Measurements from ENCODE around the gene UBQLN4.

UBQLN4 gene

DNA sequence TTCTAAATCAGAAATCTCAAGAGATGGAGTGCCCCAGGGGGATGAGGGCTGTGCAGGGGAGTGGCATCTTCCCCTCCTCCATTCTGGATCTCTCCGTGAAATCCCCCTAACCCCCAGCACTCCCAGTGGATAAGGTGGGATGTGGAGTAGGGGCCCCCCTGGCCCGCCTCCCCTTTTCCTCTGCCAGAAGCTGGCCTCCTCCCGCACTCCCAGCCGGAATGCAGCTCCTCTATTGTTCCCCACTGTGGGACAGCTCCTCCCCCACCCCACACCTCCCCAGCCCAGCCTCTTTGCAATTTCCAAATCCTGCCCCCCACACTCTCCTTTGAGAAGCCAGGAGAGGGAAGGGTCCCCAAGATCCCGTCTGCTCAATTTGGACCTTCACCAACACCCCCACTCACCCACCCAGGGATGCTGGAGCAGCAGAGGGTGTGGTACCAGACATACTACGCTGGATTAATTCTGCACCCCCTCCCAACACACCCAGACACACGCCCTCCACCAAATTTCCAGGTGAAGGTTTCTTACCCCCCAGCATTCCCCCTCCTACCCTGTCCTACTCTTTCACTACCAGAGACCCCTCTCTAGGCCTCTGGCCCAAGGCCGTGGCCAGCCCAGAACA lies 26.8 kb upstream of the UBQLN4 start:
- peak overlapping the region; percentile 49 for H3K27ac ChIP-seq (ENCODE audit: low read depth, low read length, severe bottlenecking)
- H3K4me3 ChIP-seq (ENCODE audit: extremely low read depth, insufficient read depth, low read length, poor library complexity, severe bottlenecking), result peak overlapping the region; percentile 83
- H3K9me3 ChIP-seq (ENCODE audit: control insufficient read depth, low read length), result no peaks in the 10 kb centered on the region
- H3K4me1 ChIP-seq (ENCODE audit: control insufficient read depth, insufficient read depth, low read length, poor library complexity, severe bottlenecking), result peaks cover 31% of the 10 kb centered on the region
- H3K36me3 ChIP-seq (ENCODE audit: control insufficient read depth, insufficient read depth, low read length), result peaks cover 50% of the 10 kb centered on the region
- 0% methylated on average over 2 to 6 of the region's 8 CpGs for WGBS, 2 experiments (ENCODE audit: insufficient coverage in 2 of 2)

DNA sequence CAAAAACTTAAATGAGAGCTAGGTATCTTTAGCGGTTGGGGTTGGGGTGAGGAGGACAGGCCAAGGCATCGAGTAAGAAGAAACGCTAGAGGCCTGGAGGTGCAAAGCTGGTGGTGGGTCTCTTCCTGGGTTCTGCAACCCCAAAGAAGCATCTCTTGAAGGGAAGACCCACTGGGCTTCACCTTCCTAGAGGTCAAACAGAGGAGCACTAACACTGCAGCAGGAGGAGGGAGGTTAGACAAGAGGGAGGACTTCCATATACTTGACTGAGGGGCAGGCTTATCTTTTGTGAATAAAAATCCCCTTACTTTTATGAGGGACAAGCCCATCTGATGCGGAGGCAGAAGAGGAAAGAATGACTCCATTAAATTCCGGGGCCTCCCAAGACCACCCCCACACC lies 26.2 kb upstream of the UBQLN4 start:
- Histone ChIP-seq H3K4me1 (ENCODE audit: control insufficient read depth, insufficient read depth, low read length, poor library complexity, severe bottlenecking) (peaks cover 37% of the 10 kb centered on the region), H3K36me3 (ENCODE audit: control insufficient read depth, insufficient read depth, low read length) (peaks cover 51% of the 10 kb centered on the region), H3K9me3 (ENCODE audit: control insufficient read depth, low read length) (no peaks in the 10 kb centered on the region), H3K27ac (ENCODE audit: low read depth, low read length, severe bottlenecking) (no peak overlapping the region), H3K4me3 (ENCODE audit: extremely low read depth, insufficient read depth, low read length, poor library complexity, severe bottlenecking) (peak overlapping the region; percentile 83)
- WGBS, 2 experiments (ENCODE audit: insufficient coverage in 2 of 2), result 58 to 82% methylated on average over 4 to 5 of the region's 5 CpGs

- peak overlapping the region; percentile 17 for H3K4me3 ChIP-seq (ENCODE audit: extremely low read depth, insufficient read depth, low read length, poor library complexity, severe bottlenecking)
- H3K27ac ChIP-seq (ENCODE audit: low read depth, low read length, severe bottlenecking), result no peak overlapping the region
- H3K9me3 ChIP-seq (ENCODE audit: control insufficient read depth, low read length), result no peaks in the 10 kb centered on the region
- peaks cover 56% of the 10 kb centered on the region for H3K36me3 ChIP-seq (ENCODE audit: control insufficient read depth, insufficient read depth, low read length)
- peaks cover 45% of the 10 kb centered on the region for H3K4me1 ChIP-seq (ENCODE audit: control insufficient read depth, insufficient read depth, low read length, poor library complexity, severe bottlenecking)
- 76 to 93% methylated on average over 4 of the region's 5 CpGs for WGBS, 2 experiments (ENCODE audit: insufficient coverage in 2 of 2)
Measured at GRCh38 chr1:156078728-156079127, 25.1 kb upstream of the UBQLN4 start.

GRCh38 chr1:156077430-156077760 lies 23.8 kb upstream of the UBQLN4 start:
- peak overlapping the region; percentile 41 for H3K27ac ChIP-seq (ENCODE audit: low read depth, low read length, severe bottlenecking)
- H3K4me1 ChIP-seq (ENCODE audit: control insufficient read depth, insufficient read depth, low read length, poor library complexity, severe bottlenecking), result peaks cover 46% of the 10 kb centered on the region
- H3K36me3 ChIP-seq (ENCODE audit: control insufficient read depth, insufficient read depth, low read length), result peaks cover 68% of the 10 kb centered on the region
- H3K9me3 ChIP-seq (ENCODE audit: control insufficient read depth, low read length), result no peaks in the 10 kb centered on the region
- no peak overlapping the region for H3K4me3 ChIP-seq (ENCODE audit: extremely low read depth, insufficient read depth, low read length, poor library complexity, severe bottlenecking)
- WGBS, 2 experiments (ENCODE audit: insufficient coverage in 2 of 2), result 83 to 91% methylated on average over 12 to 18 of the region's 19 CpGs

DNA sequence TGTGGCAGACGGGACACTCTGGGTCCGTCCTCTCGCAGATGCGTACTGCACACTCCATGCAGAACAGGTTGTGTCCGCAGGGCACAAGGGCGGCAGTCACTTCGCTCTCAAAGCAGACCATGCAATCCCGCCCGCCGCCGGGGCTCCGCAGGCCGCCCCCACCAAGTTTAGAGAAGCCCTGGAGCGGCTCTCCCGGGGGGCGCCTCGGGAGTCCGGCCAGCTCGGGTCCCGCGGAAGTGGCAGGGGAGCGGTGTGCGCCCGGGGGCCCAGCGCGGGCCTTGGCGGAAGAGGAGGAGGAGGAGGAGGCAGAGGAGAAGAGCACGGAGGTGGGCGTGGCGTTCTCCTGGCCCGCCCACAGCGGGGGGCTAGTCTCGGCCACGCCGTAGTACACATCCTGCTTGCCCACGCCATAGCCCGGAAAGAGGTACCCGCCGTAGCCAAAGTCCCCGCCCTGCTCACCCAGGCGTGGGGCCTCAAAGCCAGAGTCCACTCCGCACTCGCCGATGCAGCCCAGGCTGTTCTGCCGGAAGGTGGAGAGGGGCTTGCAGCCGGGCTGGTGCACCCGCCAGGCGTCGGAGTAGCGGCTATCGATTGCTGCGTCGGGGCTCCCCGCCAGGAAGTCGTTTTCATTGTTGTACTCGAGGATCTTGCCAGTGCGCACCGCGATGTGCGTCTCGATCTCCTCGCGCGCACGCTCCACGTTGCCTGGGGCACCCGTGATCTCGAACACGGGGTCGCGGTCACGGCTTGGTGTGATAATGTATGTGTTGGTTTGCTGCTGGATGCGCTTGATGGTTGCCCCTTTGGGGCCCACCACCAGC lies 23.2 kb upstream of the UBQLN4 start:
- Histone ChIP-seq H3K27ac (ENCODE audit: low read depth, low read length, severe bottlenecking) (peak overlapping the region; percentile 41), H3K4me1 (ENCODE audit: control insufficient read depth, insufficient read depth, low read length, poor library complexity, severe bottlenecking) (peaks cover 46% of the 10 kb centered on the region), H3K9me3 (ENCODE audit: control insufficient read depth, low read length) (no peaks in the 10 kb centered on the region), H3K4me3 (ENCODE audit: extremely low read depth, insufficient read depth, low read length, poor library complexity, severe bottlenecking) (peak overlapping the region; percentile 8), H3K36me3 (ENCODE audit: control insufficient read depth, insufficient read depth, low read length) (peaks cover 70% of the 10 kb centered on the region)
- 50 to 52% methylated on average over 63 to 73 of the region's 73 CpGs for WGBS, 2 experiments (ENCODE audit: insufficient coverage in 2 of 2)

GRCh38 chr1:156075775-156076204 lies 22.2 kb upstream of the UBQLN4 start:
- no peak overlapping the region for H3K4me3 ChIP-seq (ENCODE audit: extremely low read depth, insufficient read depth, low read length, poor library complexity, severe bottlenecking)
- peak overlapping the region; percentile 41 for H3K27ac ChIP-seq (ENCODE audit: low read depth, low read length, severe bottlenecking)
- peaks cover 46% of the 10 kb centered on the region for H3K4me1 ChIP-seq (ENCODE audit: control insufficient read depth, insufficient read depth, low read length, poor library complexity, severe bottlenecking)
- peaks cover 70% of the 10 kb centered on the region for H3K36me3 ChIP-seq (ENCODE audit: control insufficient read depth, insufficient read depth, low read length)
- WGBS, 2 experiments (ENCODE audit: insufficient coverage in 2 of 2), result 58% methylated on average over 2 of the region's 4 CpGs; no CpG with 5 or more reads in 1 of the 2 experiments
- H3K9me3 ChIP-seq (ENCODE audit: control insufficient read depth, low read length), result no peaks in the 10 kb centered on the region

DNA sequence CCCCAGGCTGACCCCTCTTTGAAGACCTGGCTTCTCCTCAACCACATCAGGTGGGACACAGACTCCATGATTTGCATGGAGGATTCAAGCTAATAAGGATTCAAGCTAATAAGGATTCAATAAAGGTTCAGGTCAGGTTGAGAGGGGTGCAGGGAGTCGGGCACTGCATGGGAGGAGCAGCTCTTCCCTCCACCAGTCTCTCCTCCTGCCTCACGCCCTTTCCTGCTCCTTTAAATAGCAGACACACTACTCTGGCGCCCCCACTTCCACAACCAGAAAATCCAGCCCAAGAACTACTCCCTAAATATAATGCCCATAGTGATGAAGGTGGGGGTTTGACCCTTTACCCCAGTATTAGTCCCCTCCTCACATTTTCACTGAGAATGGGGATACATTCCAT lies 21.6 kb upstream of the UBQLN4 start:
- no peak overlapping the region for H3K4me3 ChIP-seq (ENCODE audit: extremely low read depth, insufficient read depth, low read length, poor library complexity, severe bottlenecking)
- H3K9me3 ChIP-seq (ENCODE audit: control insufficient read depth, low read length), result no peaks in the 10 kb centered on the region
- H3K4me1 ChIP-seq (ENCODE audit: control insufficient read depth, insufficient read depth, low read length, poor library complexity, severe bottlenecking), result peaks cover 46% of the 10 kb centered on the region
- WGBS, 2 experiments (ENCODE audit: insufficient coverage in 2 of 2), result 43 to 44% methylated on average over 1 of the region's 3 CpGs
- peak overlapping the region; percentile 29 for H3K27ac ChIP-seq (ENCODE audit: low read depth, low read length, severe bottlenecking)
- peaks cover 69% of the 10 kb centered on the region for H3K36me3 ChIP-seq (ENCODE audit: control insufficient read depth, insufficient read depth, low read length)

DNA sequence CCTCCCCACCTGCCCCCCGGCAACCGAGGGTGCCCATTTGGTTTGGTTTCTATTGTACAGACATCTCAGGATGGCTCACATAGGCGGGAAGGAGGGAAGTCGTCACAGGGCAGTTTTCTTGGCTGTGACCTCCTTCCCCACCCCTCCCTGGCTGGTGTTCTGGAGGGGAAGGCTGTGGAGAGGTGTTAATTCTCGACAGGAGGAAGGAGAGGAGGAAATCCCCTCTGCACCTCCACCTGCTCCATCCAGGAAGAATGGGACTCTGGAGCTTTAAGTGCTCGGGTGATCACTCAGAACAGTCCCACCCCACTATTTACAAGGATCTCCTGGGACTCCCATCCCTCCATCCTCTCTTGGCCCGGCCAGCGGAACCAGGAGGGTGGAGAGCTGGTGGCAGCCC lies 21.1 kb upstream of the UBQLN4 start:
- Histone ChIP-seq H3K4me1 (ENCODE audit: control insufficient read depth, insufficient read depth, low read length, poor library complexity, severe bottlenecking) (peaks cover 46% of the 10 kb centered on the region), H3K4me3 (ENCODE audit: extremely low read depth, insufficient read depth, low read length, poor library complexity, severe bottlenecking) (no peak overlapping the region), H3K36me3 (ENCODE audit: control insufficient read depth, insufficient read depth, low read length) (peaks cover 64% of the 10 kb centered on the region), H3K27ac (ENCODE audit: low read depth, low read length, severe bottlenecking) (peak overlapping the region; percentile 10), H3K9me3 (ENCODE audit: control insufficient read depth, low read length) (no peaks in the 10 kb centered on the region)
- 70 to 100% methylated on average over 2 of the region's 8 CpGs for WGBS, 2 experiments (ENCODE audit: insufficient coverage in 2 of 2)

- Histone ChIP-seq H3K27ac (ENCODE audit: low read depth, low read length, severe bottlenecking) (no peak overlapping the region), H3K4me1 (ENCODE audit: control insufficient read depth, insufficient read depth, low read length, poor library complexity, severe bottlenecking) (peaks cover 44% of the 10 kb centered on the region)
- WGBS, 2 experiments (ENCODE audit: insufficient coverage in 2 of 2), result 0% methylated on average over 1 of the region's 5 CpGs; no CpG with 5 or more reads in 1 of the 2 experiments
Measured at GRCh38 chr1:156073740-156074139, 20.1 kb upstream of the UBQLN4 start.

GRCh38 chr1:156073110-156073687 lies 19.6 kb upstream of the UBQLN4 start:
- 0% methylated on average over 1 of the region's 1 CpG for WGBS, 2 experiments (ENCODE audit: insufficient coverage in 2 of 2)
- H3K4me1 ChIP-seq (ENCODE audit: control insufficient read depth, insufficient read depth, low read length, poor library complexity, severe bottlenecking), result peaks cover 39% of the 10 kb centered on the region
- peaks cover 53% of the 10 kb centered on the region for H3K36me3 ChIP-seq (ENCODE audit: control insufficient read depth, insufficient read depth, low read length)

More at GRCh38 chr1:156073740-156074139, 20.1 kb upstream of the UBQLN4 start:
- Histone ChIP-seq H3K4me3 (ENCODE audit: extremely low read depth, insufficient read depth, low read length, poor library complexity, severe bottlenecking) (no peak overlapping the region), H3K9me3 (ENCODE audit: control insufficient read depth, low read length) (no peaks in the 10 kb centered on the region), H3K36me3 (ENCODE audit: control insufficient read depth, insufficient read depth, low read length) (peaks cover 57% of the 10 kb centered on the region)

More at GRCh38 chr1:156073110-156073687, 19.6 kb upstream of the UBQLN4 start:
- peak overlapping the region; percentile 36 for H3K27ac ChIP-seq (ENCODE audit: low read depth, low read length, severe bottlenecking)
- H3K4me3 ChIP-seq (ENCODE audit: extremely low read depth, insufficient read depth, low read length, poor library complexity, severe bottlenecking), result no peak overlapping the region
- H3K9me3 ChIP-seq (ENCODE audit: control insufficient read depth, low read length), result no peaks in the 10 kb centered on the region
